H1 (cell line): ENCODE measurements around the gene MIEN1.

Experiments used
- CTCF ChIP-seq, 3 experiments: IDR thresholded peaks; 1 replicate in 2 of 3; 2 replicates in 1 of 3; pipeline versions ENCODE4 v1.5.1 to v1.6.1; 2011; ENCODE audit warnings: low read length in 3 of 3, mild to moderate bottlenecking in 3 of 3, inconsistent platforms in 2 of 3, low read depth in 1 of 3, moderate library complexity in 1 of 3; ENCODE audit not compliant: insufficient read depth in 1 of 3; ENCODE audit errors: control extremely low read depth in 1 of 3
- HDAC2 ChIP-seq, 2 experiments: fragments of 300-600 bp in 1 of 2; sonication (generic) in 1 of 2; IDR thresholded peaks; 2 replicates each; pipeline ENCODE4 v1.6.1; 2011 to 2012; ENCODE audit warnings: low read depth in 2 of 2, low read length in 2 of 2, mild to moderate bottlenecking in 2 of 2, moderate library complexity in 2 of 2, borderline replicate concordance in 1 of 2, inconsistent platforms in 1 of 2
- JUND ChIP-seq: IDR thresholded peaks from 2 replicates; pipeline ENCODE4 v1.6.1; 2011; ENCODE audit warnings: mild to moderate bottlenecking, improper control_type of control experiment, low read length
- POLR2A ChIP-seq, 2 experiments: IDR thresholded peaks; 1 replicate in 1 of 2; 2 replicates in 1 of 2; pipeline ENCODE4 v1.6.1; 2011; ENCODE audit warnings: low read depth in 2 of 2, low read length in 2 of 2, mild to moderate bottlenecking in 2 of 2; ENCODE audit errors: control extremely low read depth in 1 of 2
- POLR2AphosphoS5 ChIP-seq: IDR thresholded peaks from 2 replicates; pipeline ENCODE4 v1.6.1; 2011; ENCODE audit warnings: low read depth, low read length
- RAD21 ChIP-seq, 2 experiments: IDR thresholded peaks in 1 of 2; conservative IDR thresholded peaks in 1 of 2; 2 replicates each; pipeline ENCODE4 v1.6.1; 2011; ENCODE audit warnings: low read depth in 2 of 2, low read length in 2 of 2, improper control_type of control experiment in 1 of 2, inconsistent platforms in 1 of 2, mild to moderate bottlenecking in 1 of 2, moderate library complexity in 1 of 2
- TAF1 ChIP-seq: IDR thresholded peaks from 2 replicates; pipeline ENCODE4 v1.6.1; 2011; ENCODE audit warnings: mild to moderate bottlenecking, low read depth, low read length
- USF2 ChIP-seq: IDR thresholded peaks from 2 replicates; pipeline ENCODE4 v1.6.1; 2011; ENCODE audit warnings: low read length, improper control_type of control experiment

GRCh38 chr17:39759204-39759603 lies 28.9 kb upstream of the MIEN1 start:
- TF ChIP-seq POLR2AphosphoS5 (no peak), RAD21 (IDR thresholded peaks at IDR 0.05 in 1 of 2, conservative IDR thresholded peaks at IDR 0.05 in 1 of 2; ENCODE audit: low read depth in 2 of 2, low read length in 2 of 2) (no peak), JUND (no peak), CTCF (IDR thresholded peaks at IDR 0.05; ENCODE audit: control extremely low read depth in 1 of 3, insufficient read depth in 1 of 3, low read depth in 1 of 3, low read length in 3 of 3) (no peak), USF2 (no peak), POLR2A (IDR thresholded peaks at IDR 0.05; ENCODE audit: control extremely low read depth in 1 of 2, low read depth in 2 of 2, low read length in 2 of 2) (no peak), TAF1 (no peak), HDAC2 (IDR thresholded peaks at IDR 0.05; ENCODE audit: borderline replicate concordance in 1 of 2, low read depth in 2 of 2, low read length in 2 of 2) (no peak)
